Measurements from ENCODE around the gene DIAPH2. TPM values are rescaled to one million over a fixed set of nuclear protein-coding genes. Genes with fewer than 3 reads are reported as not detected.

Gene DIAPH2
- total and polyA plus RNA-seq, 9 of the 15 experiments (the other 6 are each of a cell fraction or from before 2014, with no cell fraction given), result 0.01 to 0.18 (median 0.07) TPM; not detected in 1

DNA sequence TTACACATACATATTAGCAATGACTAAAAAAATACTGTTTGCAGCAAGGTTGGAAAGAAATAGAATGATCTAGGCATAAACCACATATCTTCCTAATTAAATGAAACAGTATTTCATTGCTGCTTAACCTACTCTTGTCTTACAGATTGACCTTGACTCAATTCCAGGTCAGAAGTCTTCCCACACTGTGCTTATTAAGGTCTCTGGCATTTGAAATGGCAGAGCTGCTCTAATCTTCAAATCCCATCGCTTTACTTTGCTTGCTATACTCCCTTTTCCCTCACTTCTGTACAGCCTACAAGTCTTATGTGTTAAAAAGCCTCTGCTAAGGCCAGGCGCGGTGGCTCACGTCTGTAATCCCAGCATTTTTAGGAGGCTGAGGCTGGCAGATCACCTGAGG lies 623.5 kb downstream of the DIAPH2 start (continued):
- TF ChIP-seq, protein P1, sequence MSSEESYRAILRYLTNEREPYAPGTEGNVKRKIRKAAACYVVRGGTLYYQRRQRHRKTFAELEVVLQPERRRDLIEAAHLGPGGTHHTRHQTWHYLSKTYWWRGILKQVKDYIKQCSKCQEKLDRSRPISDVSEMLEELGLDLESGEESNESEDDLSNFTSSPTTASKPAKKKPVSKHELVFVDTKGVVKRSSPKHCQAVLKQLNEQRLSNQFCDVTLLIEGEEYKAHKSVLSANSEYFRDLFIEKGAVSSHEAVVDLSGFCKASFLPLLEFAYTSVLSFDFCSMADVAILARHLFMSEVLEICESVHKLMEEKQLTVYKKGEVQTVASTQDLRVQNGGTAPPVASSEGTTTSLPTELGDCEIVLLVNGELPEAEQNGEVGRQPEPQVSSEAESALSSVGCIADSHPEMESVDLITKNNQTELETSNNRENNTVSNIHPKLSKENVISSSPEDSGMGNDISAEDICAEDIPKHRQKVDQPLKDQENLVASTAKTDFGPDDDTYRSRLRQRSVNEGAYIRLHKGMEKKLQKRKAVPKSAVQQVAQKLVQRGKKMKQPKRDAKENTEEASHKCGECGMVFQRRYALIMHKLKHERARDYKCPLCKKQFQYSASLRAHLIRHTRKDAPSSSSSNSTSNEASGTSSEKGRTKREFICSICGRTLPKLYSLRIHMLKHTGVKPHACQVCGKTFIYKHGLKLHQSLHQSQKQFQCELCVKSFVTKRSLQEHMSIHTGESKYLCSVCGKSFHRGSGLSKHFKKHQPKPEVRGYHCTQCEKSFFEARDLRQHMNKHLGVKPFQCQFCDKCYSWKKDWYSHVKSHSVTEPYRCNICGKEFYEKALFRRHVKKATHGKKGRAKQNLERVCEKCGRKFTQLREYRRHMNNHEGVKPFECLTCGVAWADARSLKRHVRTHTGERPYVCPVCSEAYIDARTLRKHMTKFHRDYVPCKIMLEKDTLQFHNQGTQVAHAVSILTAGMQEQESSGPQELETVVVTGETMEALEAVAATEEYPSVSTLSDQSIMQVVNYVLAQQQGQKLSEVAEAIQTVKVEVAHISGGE (CRISPR knock-in tag; IDR thresholded peaks at IDR 0.05), result no peak
- TF ChIP-seq RBFOX2 (IDR thresholded peaks at IDR 0.05; ENCODE audit: low read depth, low read length) (no peak), ZNF764 (CRISPR knock-in tag; IDR thresholded peaks at IDR 0.05; ENCODE audit: low read depth) (no peak)
- TF ChIP-seq, protein P2, sequence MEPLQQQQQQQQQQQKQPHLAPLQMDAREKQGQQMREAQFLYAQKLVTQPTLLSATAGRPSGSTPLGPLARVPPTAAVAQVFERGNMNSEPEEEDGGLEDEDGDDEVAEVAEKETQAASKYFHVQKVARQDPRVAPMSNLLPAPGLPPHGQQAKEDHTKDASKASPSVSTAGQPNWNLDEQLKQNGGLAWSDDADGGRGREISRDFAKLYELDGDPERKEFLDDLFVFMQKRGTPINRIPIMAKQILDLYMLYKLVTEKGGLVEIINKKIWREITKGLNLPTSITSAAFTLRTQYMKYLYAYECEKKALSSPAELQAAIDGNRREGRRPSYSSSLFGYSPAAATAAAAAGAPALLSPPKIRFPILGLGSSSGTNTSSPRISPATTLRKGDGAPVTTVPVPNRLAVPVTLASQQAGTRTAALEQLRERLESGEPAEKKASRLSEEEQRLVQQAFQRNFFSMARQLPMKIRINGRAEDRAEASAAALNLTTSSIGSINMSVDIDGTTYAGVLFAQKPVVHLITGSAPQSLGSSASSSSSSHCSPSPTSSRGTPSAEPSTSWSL (CRISPR knock-in tag; IDR thresholded peaks at IDR 0.05; ENCODE audit: borderline replicate concordance), result no peak
